Peyer's patch (tissue), 4 donors: ENCODE data around the gene RGS13.

Experiments
- POLR2A ChIP-seq, 2 donors: fragments of 450-650 bp; IDR thresholded peaks; one replicate each; pipeline ENCODE4 v1.5.1; 2017; ENCODE audit warnings: antibody characterized with exemption in 2 of 2, mild to moderate bottlenecking in 2 of 2, moderate library complexity in 2 of 2
- TF ChIP-seq, protein P1 (sequence below), 6 experiments: fragments of 450-650 bp in 4 of 6; fragments of 200-600 bp in 2 of 6; sonication (generic) in 1 of 6; IDR thresholded peaks; one replicate each; pipeline ENCODE4 v1.5.1; 2017 to 2019; ENCODE audit warnings: antibody characterized with exemption in 6 of 6, mild to moderate bottlenecking in 3 of 6, moderate library complexity in 1 of 6

DNA sequence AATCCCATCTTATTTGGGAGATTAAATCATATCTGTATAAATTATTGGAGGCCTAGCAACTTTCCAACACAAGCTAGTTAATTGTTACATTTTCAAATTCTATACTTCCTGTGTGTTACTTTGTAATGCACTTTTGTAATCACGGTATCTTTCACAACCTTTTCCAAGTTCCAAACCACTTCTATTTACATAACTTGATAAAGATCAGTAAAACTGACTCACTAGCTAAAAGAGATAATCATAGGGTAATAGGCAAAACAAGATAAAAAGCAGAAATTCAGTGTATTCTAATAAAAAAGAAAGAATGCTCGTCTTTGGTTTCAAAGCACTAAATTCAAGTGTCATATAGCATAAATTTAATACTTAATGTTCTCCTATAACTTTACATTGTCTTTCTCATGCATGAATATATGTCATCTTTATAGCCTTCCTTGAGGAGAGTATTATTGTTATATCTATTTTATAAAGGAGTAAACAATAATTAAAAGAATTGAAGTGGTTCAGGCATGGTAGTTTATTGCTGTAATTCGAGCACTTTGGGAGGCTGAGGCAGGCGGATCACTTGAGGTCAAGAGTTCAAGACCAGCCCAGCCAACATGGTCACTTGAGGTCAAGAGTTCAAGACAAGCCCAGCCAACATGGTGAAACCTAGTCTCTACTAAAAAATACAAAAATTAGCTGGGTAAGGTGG is 66.4 kb downstream of the RGS13 start:
- TF ChIP-seq, protein P1, sequence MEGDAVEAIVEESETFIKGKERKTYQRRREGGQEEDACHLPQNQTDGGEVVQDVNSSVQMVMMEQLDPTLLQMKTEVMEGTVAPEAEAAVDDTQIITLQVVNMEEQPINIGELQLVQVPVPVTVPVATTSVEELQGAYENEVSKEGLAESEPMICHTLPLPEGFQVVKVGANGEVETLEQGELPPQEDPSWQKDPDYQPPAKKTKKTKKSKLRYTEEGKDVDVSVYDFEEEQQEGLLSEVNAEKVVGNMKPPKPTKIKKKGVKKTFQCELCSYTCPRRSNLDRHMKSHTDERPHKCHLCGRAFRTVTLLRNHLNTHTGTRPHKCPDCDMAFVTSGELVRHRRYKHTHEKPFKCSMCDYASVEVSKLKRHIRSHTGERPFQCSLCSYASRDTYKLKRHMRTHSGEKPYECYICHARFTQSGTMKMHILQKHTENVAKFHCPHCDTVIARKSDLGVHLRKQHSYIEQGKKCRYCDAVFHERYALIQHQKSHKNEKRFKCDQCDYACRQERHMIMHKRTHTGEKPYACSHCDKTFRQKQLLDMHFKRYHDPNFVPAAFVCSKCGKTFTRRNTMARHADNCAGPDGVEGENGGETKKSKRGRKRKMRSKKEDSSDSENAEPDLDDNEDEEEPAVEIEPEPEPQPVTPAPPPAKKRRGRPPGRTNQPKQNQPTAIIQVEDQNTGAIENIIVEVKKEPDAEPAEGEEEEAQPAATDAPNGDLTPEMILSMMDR (IDR thresholded peaks at IDR 0.05): no peak
- no peak for TF ChIP-seq POLR2A (IDR thresholded peaks at IDR 0.05)
